Smooth muscle cell (in vitro differentiated cells): ENCODE measurements around the gene DLG2. TPM values are rescaled to one million over a fixed set of nuclear protein-coding genes. Genes with fewer than 3 reads are reported as not detected.

Experiments
- DNase-seq: peaks from one replicate; lab custom pipeline; 2025; ENCODE audit not compliant: unreplicated experiment; lab: John Stamatoyannopoulos, UW
- H2AFZ ChIP-seq: fragments of 200-600 bp; sonication (generic); 2 replicates; pipeline ENCODE4 v1.6.0; 2016; ENCODE audit warnings: antibody characterized with exemption, low read depth, mild to moderate bottlenecking
- H3F3A ChIP-seq: fragments of 200-600 bp; sonication (generic); 2 replicates; pipeline ENCODE4 v1.6.0; 2017; ENCODE audit warnings: antibody characterized with exemption, low read depth
- H3K27ac ChIP-seq: fragments of 200-600 bp; sonication (generic); 2 replicates; pipeline ENCODE4 v1.5.1; 2016; ENCODE audit warnings: low read depth, mild to moderate bottlenecking
- H3K27me3 ChIP-seq: fragments of 200-600 bp; sonication (generic); 2 replicates; pipeline ENCODE4 v1.6.1; 2016; ENCODE audit warnings: low read depth, mild to moderate bottlenecking
- H3K36me3 ChIP-seq: fragments of 200-600 bp; sonication (generic); 2 replicates; pipeline ENCODE4 v1.5.1; 2016; ENCODE audit warnings: low read depth
- H3K4me1 ChIP-seq: fragments of 200-600 bp; sonication (generic); 2 replicates; pipeline ENCODE4 v1.5.1; 2016; ENCODE audit warnings: low read depth
- H3K4me2 ChIP-seq: fragments of 200-600 bp; sonication (generic); 2 replicates; pipeline ENCODE4 v1.6.0; 2016; ENCODE audit warnings: mild to moderate bottlenecking
- H3K4me3 ChIP-seq: fragments of 200-600 bp; sonication (generic); 2 replicates; pipeline ENCODE4 v1.5.1; 2016; ENCODE audit warnings: mild to moderate bottlenecking
- H3K79me2 ChIP-seq: fragments of 200-600 bp; sonication (generic); 2 replicates; pipeline ENCODE4 v1.6.0; 2016; ENCODE audit warnings: low read depth, mild to moderate bottlenecking
- H3K9ac ChIP-seq: fragments of 200-600 bp; sonication (generic); 2 replicates; pipeline ENCODE4 v1.6.0; 2016; ENCODE audit warnings: low read depth
- H3K9me3 ChIP-seq: fragments of 200-600 bp; sonication (generic); replicated peaks from 2 replicates; pipeline ENCODE4 v1.5.1; 2016; ENCODE audit warnings: low read depth
- H4K20me1 ChIP-seq: fragments of 200-600 bp; sonication (generic); 2 replicates; pipeline ENCODE4 v1.6.0; 2016; ENCODE audit warnings: low read depth
- WGBS: methylation state at CpG from one replicate; pipeline ENCODE4 v1.1.7; 2016; ENCODE audit warnings: low lambda C conversion rate; 5-methylcytosine and 5-hydroxymethylcytosine counted together
- polyA plus RNA-seq: library from polyadenylated mRNA; unstranded; fragments of >200 nt; fragmentation: Nextera tagmentation; extraction: Ambion mirVana; gene quantifications from 2 replicates; pipeline ENCODE4 v1.2.1, GENCODE V29; 2016
- total RNA-seq: library from RNA; depleted of rRNA; stranded (reverse); fragments of >200 nt; gene quantifications from 2 replicates; pipeline ENCODE4 v1.2.3, GENCODE V29; 2014
- TF ChIP-seq, protein P1 (sequence below): fragments of 200-600 bp; sonication (generic); IDR thresholded peaks from 2 replicates; pipeline ENCODE4 v1.5.1; 2017; ENCODE audit warnings: borderline replicate concordance, mild to moderate bottlenecking, antibody characterized with exemption; ENCODE audit not compliant: insufficient read depth, poor library complexity, severe bottlenecking

Gene DLG2
- total and polyA plus RNA-seq, 2 experiments from 2014 or later: 0.74 to 1.1 TPM

DNA sequence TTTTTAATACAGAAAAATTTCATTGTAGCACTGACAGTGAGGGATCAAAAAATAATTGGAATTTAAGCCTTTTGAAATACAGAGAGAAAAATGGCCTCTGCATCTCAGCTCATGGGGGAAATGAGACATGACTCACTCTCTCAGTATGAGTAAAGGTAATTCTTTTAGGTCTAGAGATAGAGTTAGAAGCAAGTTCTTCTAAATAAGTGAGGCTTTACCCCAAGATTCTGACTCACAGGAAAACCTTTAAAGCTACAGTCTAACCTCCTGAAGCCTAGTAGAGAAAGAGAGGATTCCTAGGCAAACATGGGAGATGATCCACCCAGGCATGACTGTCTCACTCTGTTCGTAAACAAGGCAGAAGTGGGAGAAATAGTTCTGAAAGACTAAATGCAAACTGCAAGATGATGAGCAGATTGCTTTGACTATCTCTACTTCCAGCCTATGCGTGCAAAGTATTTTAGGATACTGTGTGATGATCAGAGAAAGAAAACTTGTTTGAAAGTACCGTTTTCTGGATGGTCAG lies 1337.7 kb downstream of the DLG2 start:
- peak overlapping the region; percentile 72 for H3K4me2 ChIP-seq
- H3K36me3 ChIP-seq: no peaks in the 10 kb centered on the region
- peak overlapping the region; percentile 96 for H3K27ac ChIP-seq
- H3K9ac ChIP-seq: peak overlapping the region; percentile 42
- H3K4me1 ChIP-seq: peaks cover 7% of the 10 kb centered on the region
- H3F3A ChIP-seq: peaks cover 13% of the 10 kb centered on the region
- no peaks in the 10 kb centered on the region for H3K79me2 ChIP-seq
- no peaks in the 10 kb centered on the region for H4K20me1 ChIP-seq
- TF ChIP-seq, protein P1, sequence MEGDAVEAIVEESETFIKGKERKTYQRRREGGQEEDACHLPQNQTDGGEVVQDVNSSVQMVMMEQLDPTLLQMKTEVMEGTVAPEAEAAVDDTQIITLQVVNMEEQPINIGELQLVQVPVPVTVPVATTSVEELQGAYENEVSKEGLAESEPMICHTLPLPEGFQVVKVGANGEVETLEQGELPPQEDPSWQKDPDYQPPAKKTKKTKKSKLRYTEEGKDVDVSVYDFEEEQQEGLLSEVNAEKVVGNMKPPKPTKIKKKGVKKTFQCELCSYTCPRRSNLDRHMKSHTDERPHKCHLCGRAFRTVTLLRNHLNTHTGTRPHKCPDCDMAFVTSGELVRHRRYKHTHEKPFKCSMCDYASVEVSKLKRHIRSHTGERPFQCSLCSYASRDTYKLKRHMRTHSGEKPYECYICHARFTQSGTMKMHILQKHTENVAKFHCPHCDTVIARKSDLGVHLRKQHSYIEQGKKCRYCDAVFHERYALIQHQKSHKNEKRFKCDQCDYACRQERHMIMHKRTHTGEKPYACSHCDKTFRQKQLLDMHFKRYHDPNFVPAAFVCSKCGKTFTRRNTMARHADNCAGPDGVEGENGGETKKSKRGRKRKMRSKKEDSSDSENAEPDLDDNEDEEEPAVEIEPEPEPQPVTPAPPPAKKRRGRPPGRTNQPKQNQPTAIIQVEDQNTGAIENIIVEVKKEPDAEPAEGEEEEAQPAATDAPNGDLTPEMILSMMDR: no peak
- no peak overlapping the region for H3K4me3 ChIP-seq
- H3K9me3 ChIP-seq: no peaks in the 10 kb centered on the region
- no peak for DNase-seq
- peak overlapping the region; percentile 83 for H2AFZ ChIP-seq
- 41% methylated on average over 3 of the region's 3 CpGs for WGBS
- H3K27me3 ChIP-seq: no peaks in the 10 kb centered on the region

DNA sequence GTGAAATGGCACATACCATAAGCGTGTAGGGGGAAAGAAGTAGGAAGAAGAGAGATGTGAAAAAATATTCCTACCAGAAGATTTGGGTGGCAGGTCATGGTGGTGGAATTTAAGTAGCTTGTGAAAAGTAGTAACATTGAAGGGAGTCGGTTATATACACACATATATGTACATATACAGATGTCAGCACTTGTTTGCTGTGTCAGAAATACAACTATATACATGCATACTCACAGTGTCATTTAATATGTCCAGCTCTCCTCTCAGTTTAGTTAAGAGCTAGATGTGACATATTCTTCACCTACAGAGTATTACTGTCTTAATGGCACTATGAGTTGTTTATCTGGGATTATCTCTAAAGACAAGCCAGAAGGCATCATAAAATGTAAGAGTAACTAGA lies 1353.6 kb downstream of the DLG2 start:
- Histone ChIP-seq H3F3A (no peaks in the 10 kb centered on the region), H3K9me3 (no peaks in the 10 kb centered on the region), H3K9ac (no peak overlapping the region), H3K27me3 (no peaks in the 10 kb centered on the region), H3K27ac (no peak overlapping the region), H3K4me1 (no peaks in the 10 kb centered on the region), H3K36me3 (no peaks in the 10 kb centered on the region), H3K79me2 (no peaks in the 10 kb centered on the region), H3K4me2 (no peak overlapping the region), H4K20me1 (no peaks in the 10 kb centered on the region), H2AFZ (no peak overlapping the region), H3K4me3 (no peak overlapping the region)
- 86% methylated on average over 2 of the region's 2 CpGs for WGBS
- DNase-seq: no peak
- TF ChIP-seq, protein P1: no peak

- Histone ChIP-seq H2AFZ (no peak overlapping the region), H3K9me3 (no peaks in the 10 kb centered on the region), H3K4me3 (no peak overlapping the region), H3K4me1 (no peaks in the 10 kb centered on the region), H3K4me2 (no peak overlapping the region), H4K20me1 (no peaks in the 10 kb centered on the region), H3K27ac (no peak overlapping the region), H3K79me2 (no peaks in the 10 kb centered on the region), H3K27me3 (peaks cover 6% of the 10 kb centered on the region), H3K36me3 (no peaks in the 10 kb centered on the region), H3K9ac (no peak overlapping the region), H3F3A (no peaks in the 10 kb centered on the region)
- TF ChIP-seq, protein P1: no peak
- WGBS: 91% methylated on average over 6 of the region's 6 CpGs
- no peak for DNase-seq
Measured at GRCh38 chr11:84270466-84270865, 1356.7 kb downstream of the DLG2 start.

DNA sequence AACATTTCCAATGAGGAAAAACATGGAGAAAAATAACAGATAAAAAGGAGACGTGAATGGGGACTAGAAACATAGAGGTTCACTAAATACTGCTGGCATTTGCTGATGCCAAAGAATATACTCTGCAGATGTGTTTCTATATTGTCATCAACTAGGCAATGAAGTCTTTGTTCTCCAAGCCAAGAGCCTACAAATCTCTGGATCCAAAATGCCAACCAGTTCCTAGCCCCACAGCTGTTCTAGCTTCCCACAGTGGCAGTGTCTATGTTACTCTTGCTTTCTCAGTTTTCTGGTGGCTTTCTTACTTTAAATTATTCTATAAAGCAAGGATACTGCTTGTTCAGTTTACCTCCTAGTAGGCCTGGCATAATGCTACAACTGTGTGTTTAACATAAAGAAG lies 1363.1 kb downstream of the DLG2 start:
- Histone ChIP-seq H3F3A (no peaks in the 10 kb centered on the region), H3K9me3 (no peaks in the 10 kb centered on the region), H3K4me1 (no peaks in the 10 kb centered on the region), H3K27me3 (peaks cover 6% of the 10 kb centered on the region), H3K79me2 (no peaks in the 10 kb centered on the region), H3K4me2 (no peak overlapping the region), H3K36me3 (no peaks in the 10 kb centered on the region), H3K9ac (no peak overlapping the region), H3K4me3 (no peak overlapping the region), H4K20me1 (no peaks in the 10 kb centered on the region), H3K27ac (no peak overlapping the region), H2AFZ (no peak overlapping the region)
- WGBS: 97% methylated on average over 1 of the region's 1 CpG
- no peak for DNase-seq
- TF ChIP-seq, protein P1: no peak
